Muscle layer of duodenum (tissue), 2 donors: ENCODE results near the gene ARL16.

ENCODE experiments used
- H3K27ac ChIP-seq: one replicate; pipeline ENCODE4 v1.7.0; 2013; ENCODE audit warnings: mild to moderate bottlenecking, low read length
- H3K27me3 ChIP-seq: one replicate; pipeline ENCODE4 v1.7.0; 2013; ENCODE audit warnings: low read depth, mild to moderate bottlenecking, control low read depth, low read length
- H3K36me3 ChIP-seq, 2 donors: one replicate each; pipeline ENCODE4 v1.7.0; 2013; ENCODE audit warnings: low read length in 2 of 2, control low read depth in 1 of 2, mild to moderate bottlenecking in 1 of 2; ENCODE audit not compliant: insufficient read depth in 2 of 2, control insufficient read depth in 1 of 2
- H3K4me1 ChIP-seq, 2 donors: one replicate each; pipeline ENCODE4 v1.7.0; 2013; ENCODE audit warnings: low read length in 2 of 2, mild to moderate bottlenecking in 2 of 2, control low read depth in 1 of 2, moderate library complexity in 1 of 2; ENCODE audit not compliant: insufficient read depth in 2 of 2, control insufficient read depth in 1 of 2
- H3K4me3 ChIP-seq, 2 donors: one replicate each; pipeline ENCODE4 v1.7.0; 2013; ENCODE audit warnings: low read length in 2 of 2, low read depth in 1 of 2, mild to moderate bottlenecking in 1 of 2
- H3K9me3 ChIP-seq, 2 donors: one replicate each; pipeline ENCODE4 v1.7.0; 2013; ENCODE audit warnings: low read length in 2 of 2, control low read depth in 1 of 2, mild to moderate bottlenecking in 1 of 2; ENCODE audit not compliant: control insufficient read depth in 1 of 2
- donor health status: healthy.

The ARL16 gene

GRCh38 chr17:81662002-81662401 lies 21.6 kb downstream of the ARL16 start:
- Histone ChIP-seq H3K36me3 (no peaks in the 10 kb centered on the region), H3K27ac (no peak overlapping the region), H3K4me3 (no peak overlapping the region), H3K9me3 (no peaks in the 10 kb centered on the region), H3K4me1 (peaks cover 6 to 13% of the 10 kb centered on the region in 2 donors), H3K27me3 (no peaks in the 10 kb centered on the region)

GRCh38 chr17:81660441-81660840 lies 23.2 kb downstream of the ARL16 start:
- Histone ChIP-seq H3K9me3 (no peaks in the 10 kb centered on the region), H3K27ac (no peak overlapping the region)

GRCh38 chr17:81659038-81659437 lies 24.6 kb downstream of the ARL16 start:
- Histone ChIP-seq H3K36me3 (no peaks in the 10 kb centered on the region), H3K4me1 (no peaks in the 10 kb centered on the region), H3K27me3 (no peaks in the 10 kb centered on the region), H3K27ac (no peak overlapping the region), H3K4me3 (no peak overlapping the region), H3K9me3 (no peaks in the 10 kb centered on the region)

More at GRCh38 chr17:81660441-81660840, 23.2 kb downstream of the ARL16 start:
- no peaks in the 10 kb centered on the region for H3K36me3 ChIP-seq
- peaks cover 2 to 5% of the 10 kb centered on the region in 2 donors for H3K4me1 ChIP-seq
- H3K4me3 ChIP-seq, result no peak overlapping the region
- H3K27me3 ChIP-seq, result no peaks in the 10 kb centered on the region

- H3K36me3 ChIP-seq, result no peaks in the 10 kb centered on the region
- H3K9me3 ChIP-seq, result no peaks in the 10 kb centered on the region
- no peak overlapping the region for H3K4me3 ChIP-seq
- no peaks in the 10 kb centered on the region for H3K27me3 ChIP-seq
- H3K4me1 ChIP-seq, result no peaks in the 10 kb centered on the region
- H3K27ac ChIP-seq, result no peak overlapping the region
Measured at GRCh38 chr17:81656835-81657234, 26.8 kb downstream of the ARL16 start.

GRCh38 chr17:81656118-81656743 lies 27.4 kb downstream of the ARL16 start, which contains the start of gene PDE6G:
Gene PDE6G (minus strand): TSS chr17:81656542. CDS start chr17:81653305, 3,237 bp downstream.
- no peaks in the 10 kb centered on the region for H3K27me3 ChIP-seq
- H3K36me3 ChIP-seq, result no peaks in the 10 kb centered on the region
- no peak within 1 kb of the TSS for H3K4me3 ChIP-seq
- H3K4me1 ChIP-seq, result no peaks in the 10 kb centered on the region
- H3K9me3 ChIP-seq, result no peaks in the 10 kb centered on the region
- H3K27ac ChIP-seq, result no peak within 1 kb of the TSS

- Histone ChIP-seq H3K9me3 (no peaks in the 10 kb centered on the region), H3K4me1 (no peaks in the 10 kb centered on the region), H3K4me3 (no peak overlapping the region), H3K36me3 (no peaks in the 10 kb centered on the region), H3K27me3 (no peaks in the 10 kb centered on the region), H3K27ac (no peak overlapping the region)
Measured at GRCh38 chr17:81655378-81656117, 28.0 kb downstream of the ARL16 start.

GRCh38 chr17:81652906-81653771 lies 30.5 kb downstream of the ARL16 start:
- no peak overlapping the region for H3K27ac ChIP-seq
- no peaks in the 10 kb centered on the region for H3K4me1 ChIP-seq
- H3K4me3 ChIP-seq, result no peak overlapping the region
- peaks cover 0 to 6% of the 10 kb centered on the region in 2 donors for H3K9me3 ChIP-seq
- H3K27me3 ChIP-seq, result no peaks in the 10 kb centered on the region
- H3K36me3 ChIP-seq, result no peaks in the 10 kb centered on the region

- Histone ChIP-seq H3K27me3 (peaks cover 10% of the 10 kb centered on the region), H3K4me3 (no peak overlapping the region), H3K36me3 (no peaks in the 10 kb centered on the region), H3K9me3 (peaks cover 0 to 6% of the 10 kb centered on the region in 2 donors), H3K4me1 (no peaks in the 10 kb centered on the region), H3K27ac (no peak overlapping the region)
Measured at GRCh38 chr17:81651692-81652091, 31.9 kb downstream of the ARL16 start.

- H3K9me3 ChIP-seq, result peaks cover 0 to 6% of the 10 kb centered on the region in 2 donors
- no peak overlapping the region for H3K27ac ChIP-seq
- no peaks in the 10 kb centered on the region for H3K4me1 ChIP-seq
- H3K36me3 ChIP-seq, result no peaks in the 10 kb centered on the region
- H3K4me3 ChIP-seq, result no peak overlapping the region
- peaks cover 10% of the 10 kb centered on the region for H3K27me3 ChIP-seq
Measured at GRCh38 chr17:81650951-81651350, 32.6 kb downstream of the ARL16 start.

GRCh38 chr17:81648707-81649085 lies 34.9 kb downstream of the ARL16 start:
- Histone ChIP-seq H3K36me3 (no peaks in the 10 kb centered on the region), H3K27ac (no peak overlapping the region), H3K4me1 (no peaks in the 10 kb centered on the region), H3K9me3 (peaks cover 0 to 6% of the 10 kb centered on the region in 2 donors), H3K4me3 (no peak overlapping the region), H3K27me3 (peaks cover 10% of the 10 kb centered on the region)

- H3K4me1 ChIP-seq, result no peaks in the 10 kb centered on the region
- peaks cover 10% of the 10 kb centered on the region for H3K27me3 ChIP-seq
- H3K36me3 ChIP-seq, result no peaks in the 10 kb centered on the region
- no peak overlapping the region for H3K4me3 ChIP-seq
- no peak overlapping the region for H3K27ac ChIP-seq
- peaks cover 0 to 6% of the 10 kb centered on the region in 2 donors for H3K9me3 ChIP-seq
Measured at GRCh38 chr17:81648013-81648706, 35.4 kb downstream of the ARL16 start.
